GM21381 (cell line): Measurements from ENCODE around the gene RPS27.
"Not testable (repeated sequence)": the region's sequence is repeated elsewhere in the genome, so short reads cannot be mapped to it uniquely, and the experiment has no call there.

ENCODE experiments used
- ATAC-seq: cut with Tn5 transposase; IDR thresholded peaks from one replicate; pipeline ENCODE4 v1.9.1; 2021; ENCODE audit warnings: mild to moderate bottlenecking, moderate library complexity; ENCODE audit not compliant: unreplicated experiment

Gene RPS27

DNA sequence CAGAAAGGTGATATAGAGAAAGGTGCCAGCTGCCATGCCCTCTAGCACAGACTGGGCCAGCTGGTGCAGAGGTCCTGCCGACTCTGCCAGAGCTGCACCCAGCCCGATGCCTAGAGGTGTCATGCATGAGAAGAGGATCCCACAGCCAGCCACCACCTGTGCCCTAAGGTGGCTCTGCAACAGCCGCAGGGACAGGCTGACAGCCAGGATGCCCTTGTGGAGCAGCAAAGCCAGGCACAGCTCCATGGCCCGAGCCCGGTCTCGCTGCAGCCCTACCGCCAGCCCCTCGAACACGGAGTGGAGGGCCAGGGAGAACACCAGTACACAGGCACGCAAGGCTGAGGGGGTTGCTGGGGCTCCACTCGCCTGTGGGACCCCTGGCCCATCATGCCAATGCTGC lies 30.4 kb upstream of the RPS27 start:
- no peak for ATAC-seq

DNA sequence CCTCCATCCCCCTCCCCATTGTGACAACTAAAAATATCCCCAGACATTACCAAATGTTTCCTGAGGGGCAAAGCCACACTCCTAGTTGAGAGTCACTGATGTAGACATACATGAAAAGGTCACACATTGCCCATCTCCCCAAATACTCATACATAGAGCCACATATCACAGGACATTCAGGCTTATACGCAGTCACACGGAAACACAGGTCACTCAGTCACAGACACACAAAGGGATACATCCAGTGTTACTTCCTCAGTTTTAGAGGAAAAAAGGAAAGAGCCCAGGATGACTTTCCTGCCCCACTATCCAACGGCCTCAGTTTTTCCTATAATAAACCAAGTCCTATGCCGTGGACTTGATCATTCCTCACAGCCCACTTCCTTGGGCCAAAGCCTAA lies 29.1 kb upstream of the RPS27 start:
- ATAC-seq: no peak

DNA sequence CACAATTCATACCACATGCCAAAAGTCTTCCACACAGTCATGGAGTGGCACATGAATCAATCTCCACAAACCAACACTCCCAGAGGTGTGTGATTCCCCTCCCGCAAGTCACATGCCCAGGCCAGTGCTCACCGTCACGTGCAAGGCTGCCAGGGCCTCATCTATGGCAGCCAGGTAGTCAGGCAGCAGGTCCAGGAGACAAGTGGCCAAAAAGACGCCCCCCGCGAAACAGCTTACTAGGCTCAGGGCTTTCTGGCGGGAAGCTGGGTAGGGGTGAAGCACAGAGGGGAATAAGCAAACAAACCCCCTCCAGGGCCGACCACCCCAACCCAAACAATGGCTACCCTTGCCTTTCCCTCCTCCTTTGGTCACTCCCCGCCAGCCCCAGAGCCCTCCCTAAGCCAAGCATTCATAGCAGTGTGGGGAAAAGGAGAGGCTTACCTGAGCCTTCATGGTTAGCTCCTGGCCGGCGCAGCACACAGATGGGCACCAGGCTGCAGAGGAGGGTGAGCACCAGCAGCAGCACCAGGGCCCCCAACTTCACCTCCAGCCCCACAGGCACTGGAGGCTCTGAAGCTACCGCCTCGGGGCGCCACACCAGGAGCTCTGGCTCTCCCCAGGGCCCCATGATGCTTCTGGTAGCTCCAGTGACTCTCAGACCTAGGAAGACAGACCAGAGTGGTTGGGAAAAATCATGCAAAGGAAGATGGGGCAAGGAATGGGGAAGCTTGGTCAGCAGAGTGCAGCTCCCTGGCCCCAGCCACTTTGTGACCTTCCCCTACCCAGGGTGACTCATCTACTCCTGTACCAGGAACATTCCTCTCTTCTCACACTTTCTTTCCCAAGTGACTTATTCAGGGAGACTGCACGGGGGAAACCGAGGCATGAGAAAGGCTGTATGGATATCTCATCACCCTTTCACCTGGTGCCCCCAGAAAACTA lies 28.2 kb upstream of the RPS27 start:
- no peak for ATAC-seq

DNA sequence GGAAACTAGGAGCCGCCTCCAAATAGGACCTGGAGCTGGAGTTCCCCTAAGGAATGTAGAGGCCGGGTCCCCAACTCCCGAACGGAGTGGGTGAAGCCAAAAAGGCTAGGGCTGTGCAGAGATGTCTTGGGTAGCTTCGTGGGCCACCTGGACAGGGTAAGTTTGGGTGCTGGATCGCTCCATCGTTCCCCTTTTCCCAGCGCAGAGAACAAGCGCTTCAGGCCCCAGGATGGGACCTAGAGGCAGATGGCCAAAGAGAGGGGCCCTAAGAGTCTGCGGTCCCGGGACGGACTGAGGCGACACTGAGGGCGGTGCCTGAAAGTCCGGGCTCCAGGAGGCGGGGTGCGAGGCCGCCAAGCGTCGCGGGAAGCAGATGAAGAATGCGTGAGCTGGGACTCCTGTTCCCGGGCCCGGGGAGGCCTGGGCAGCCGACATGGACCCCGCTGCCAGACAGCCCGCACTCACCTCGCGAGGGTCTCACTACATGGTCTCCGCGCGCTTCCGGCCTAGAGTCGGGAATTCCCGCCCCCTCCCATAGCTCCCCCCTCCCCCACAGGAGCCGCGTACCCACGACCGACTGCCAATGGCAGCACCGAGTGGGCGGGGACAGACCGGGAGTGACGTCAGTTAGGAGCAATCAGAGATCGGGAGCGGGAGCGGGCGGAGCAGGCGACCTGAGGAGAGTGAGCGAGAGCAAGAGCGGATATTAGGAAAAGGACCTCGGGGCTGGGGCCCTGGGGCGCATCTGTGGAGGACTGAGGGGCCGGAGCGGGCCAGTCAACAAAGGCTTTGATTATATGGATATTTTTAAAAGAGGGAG lies 27.3 kb upstream of the RPS27 start, which contains the start of gene SLC39A1:
TSS of gene SLC39A1 (minus strand) at position 508 of the 820 bp plus-strand sequence. CDS start 822 bp downstream, outside the sequence.
- peak; percentile 50 for ATAC-seq

- no peak for ATAC-seq
Observed at GRCh38 chr1:153963850-153964331, 26.7 kb upstream of the RPS27 start.

- ATAC-seq: peak; percentile 65
Observed at GRCh38 chr1:153967107-153967999, 23.2 kb upstream of the RPS27 start, which contains the start of gene CREB3L4. Gene CREB3L4, plus strand, starts transcription at chr1:153967902. Its CDS starts 624 bp downstream, at chr1:153968526.

- ATAC-seq: no peak
Observed at GRCh38 chr1:153968000-153968363, 22.6 kb upstream of the RPS27 start.

DNA sequence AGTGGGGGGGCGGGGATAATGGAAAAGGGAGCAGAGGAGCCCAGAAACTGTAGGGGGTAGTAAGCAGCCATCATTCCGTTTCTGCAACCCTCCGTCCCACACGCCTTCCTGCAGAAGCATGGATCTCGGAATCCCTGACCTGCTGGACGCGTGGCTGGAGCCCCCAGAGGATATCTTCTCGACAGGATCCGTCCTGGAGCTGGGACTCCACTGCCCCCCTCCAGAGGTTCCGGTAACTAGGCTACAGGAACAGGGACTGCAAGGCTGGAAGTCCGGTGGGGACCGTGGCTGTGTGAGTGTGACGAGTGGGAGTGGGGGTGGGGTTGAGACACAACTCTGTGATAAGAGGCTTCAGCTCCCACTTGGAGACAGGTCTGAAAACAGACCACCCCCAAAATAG lies 22.2 kb upstream of the RPS27 start:
- ATAC-seq: no peak

DNA sequence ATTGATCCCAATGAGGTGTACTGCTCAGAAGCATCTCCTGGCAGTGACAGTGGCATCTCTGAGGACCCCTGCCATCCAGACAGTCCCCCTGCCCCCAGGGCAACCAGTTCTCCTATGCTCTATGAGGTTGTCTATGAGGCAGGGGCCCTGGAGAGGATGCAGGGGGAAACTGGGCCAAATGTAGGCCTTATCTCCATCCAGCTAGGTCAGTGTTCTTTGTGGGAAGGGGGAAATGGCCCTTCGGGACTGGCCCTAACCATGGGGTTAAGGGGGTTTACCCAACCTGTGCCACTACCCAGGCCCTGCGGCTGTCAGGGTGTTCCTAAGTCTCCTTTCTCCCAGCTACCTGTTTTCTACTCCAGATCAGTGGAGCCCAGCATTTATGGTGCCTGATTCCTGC lies 21.6 kb upstream of the RPS27 start:
- ATAC-seq: no peak

DNA sequence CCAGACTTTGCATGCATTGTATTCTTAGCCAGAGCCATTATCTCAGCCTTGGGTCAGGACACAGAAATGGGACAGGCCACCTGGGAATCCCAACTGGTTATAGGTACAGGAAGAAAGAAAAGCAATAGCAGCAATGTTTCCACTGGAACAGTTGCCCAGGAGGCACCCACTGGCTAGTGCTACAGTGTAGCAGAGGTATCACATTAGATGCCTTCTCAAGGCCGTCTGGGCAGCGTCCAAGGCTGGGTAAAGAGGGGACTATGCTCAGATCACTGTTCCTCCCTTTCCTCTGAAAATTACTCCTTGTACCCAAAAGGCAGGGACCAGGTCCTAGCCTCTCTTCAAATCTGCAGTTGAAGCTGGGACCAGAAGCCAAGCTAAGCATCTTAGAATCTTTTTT lies 20.2 kb upstream of the RPS27 start:
- no peak for ATAC-seq

DNA sequence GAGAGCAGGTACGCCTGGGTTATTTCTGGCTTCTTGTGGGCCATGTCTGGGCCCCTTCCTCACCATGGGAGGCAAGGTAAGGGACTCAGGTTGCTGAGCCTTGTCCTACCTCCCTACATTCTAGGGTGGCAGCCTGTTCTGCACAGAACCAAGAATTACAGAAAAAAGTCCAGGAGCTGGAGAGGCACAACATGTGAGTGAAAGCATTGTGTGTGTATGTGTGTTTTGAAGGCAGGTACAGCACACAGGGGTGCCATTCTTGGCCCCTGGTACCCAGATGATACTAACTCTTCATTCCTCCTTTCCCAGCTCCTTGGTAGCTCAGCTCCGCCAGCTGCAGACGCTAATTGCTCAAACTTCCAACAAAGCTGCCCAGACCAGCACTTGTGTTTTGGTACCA lies 17.5 kb upstream of the RPS27 start:
- no peak for ATAC-seq

GRCh38 chr1:153973525-153973924 lies 17.0 kb upstream of the RPS27 start:
- no peak for ATAC-seq

- peak; percentile 7 for ATAC-seq
Observed at GRCh38 chr1:153976819-153977249, 13.7 kb upstream of the RPS27 start.

- ATAC-seq: peak; percentile 84
Observed at GRCh38 chr1:153977250-153978240, 13.0 kb upstream of the RPS27 start, which contains the start of gene JTB. Gene JTB, minus strand, starts transcription at chr1:153977674. Its CDS starts 422 bp downstream, at chr1:153977252.

DNA sequence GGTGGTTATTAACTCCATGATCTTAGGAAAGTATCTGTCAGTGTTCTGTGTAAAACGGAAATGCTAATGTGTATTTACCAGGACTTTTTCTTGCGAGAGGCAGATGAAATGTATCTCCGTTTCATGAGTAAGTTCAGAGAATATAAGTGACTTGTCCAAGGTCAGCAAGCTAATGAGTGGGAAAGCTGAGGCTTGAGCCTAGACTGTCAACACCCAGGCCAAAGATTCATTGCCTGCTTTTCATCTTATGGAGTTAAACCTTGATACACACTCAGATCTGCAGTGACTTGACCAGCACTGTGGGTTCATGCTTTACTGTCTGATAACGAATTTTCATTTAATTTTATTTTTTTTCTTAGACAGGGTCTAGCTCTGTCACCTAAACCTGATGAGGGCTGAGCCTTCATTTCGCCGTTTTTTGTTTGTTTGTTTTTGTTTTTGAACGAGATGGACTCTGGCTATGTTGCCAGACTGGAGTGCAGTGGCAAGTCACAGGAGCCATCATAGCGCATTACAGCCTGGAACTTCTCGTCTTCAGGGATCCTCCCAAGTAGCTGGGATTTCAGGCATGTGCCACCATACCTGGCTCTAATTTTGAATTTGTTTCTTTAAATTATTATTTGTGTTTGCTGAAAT lies 12.2 kb upstream of the RPS27 start:
- ATAC-seq: no peak

DNA sequence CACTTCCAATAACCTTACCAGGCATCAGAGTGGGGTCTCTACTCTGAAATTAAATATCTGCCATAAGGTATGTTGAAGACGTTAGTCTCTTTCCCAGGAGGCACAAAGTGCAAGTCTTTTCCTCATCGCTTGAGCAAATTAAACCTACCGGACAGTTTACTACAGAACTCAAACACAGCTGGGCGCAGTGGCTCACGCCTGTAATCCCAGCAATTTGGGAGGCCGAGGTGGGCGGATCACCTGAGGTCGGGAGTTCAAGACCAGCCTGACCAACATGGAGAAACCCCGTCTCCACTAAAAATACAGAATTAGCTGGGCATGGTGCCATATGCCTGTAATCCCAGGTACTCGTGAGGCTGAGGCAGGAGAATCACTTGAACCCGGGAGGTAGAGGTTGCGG lies 11.5 kb upstream of the RPS27 start:
- ATAC-seq: not testable (repeated sequence)

GRCh38 chr1:153981735-153982134 lies 8.8 kb upstream of the RPS27 start:
- not testable (repeated sequence) for ATAC-seq

GRCh38 chr1:153984123-153984894 lies 6.3 kb upstream of the RPS27 start:
- ATAC-seq: no peak
